HG03025 (cell line): ENCODE data around the gene WWP2.

Experiments
- ATAC-seq: cut with Tn5 transposase; IDR thresholded peaks from one replicate; pipeline ENCODE4 v1.9.1; 2021; ENCODE audit warnings: mild to moderate bottlenecking, moderate library complexity; ENCODE audit not compliant: unreplicated experiment, low FRiP score

The WWP2 gene

GRCh38 chr16:69827524-69827923 lies 65.4 kb downstream of the WWP2 start:
- ATAC-seq, result no peak

- no peak for ATAC-seq
These were observed 67.2 kb downstream of the WWP2 start for GRCh38 chr16:69829338-69829737.

GRCh38 chr16:69830146-69830533 lies 68.0 kb downstream of the WWP2 start:
- ATAC-seq, result no peak

- ATAC-seq, result no peak
These were observed 68.5 kb downstream of the WWP2 start for GRCh38 chr16:69830534-69831211.

GRCh38 chr16:69831212-69832123 lies 69.3 kb downstream of the WWP2 start:
- no peak for ATAC-seq

GRCh38 chr16:69833357-69834282 lies 71.5 kb downstream of the WWP2 start:
- ATAC-seq, result no peak

- ATAC-seq, result no peak
These were observed 72.8 kb downstream of the WWP2 start for GRCh38 chr16:69834807-69835466.

GRCh38 chr16:69836257-69836656 lies 74.1 kb downstream of the WWP2 start:
- no peak for ATAC-seq

GRCh38 chr16:69837380-69837779 lies 75.2 kb downstream of the WWP2 start:
- ATAC-seq, result no peak

GRCh38 chr16:69838489-69838888 lies 76.4 kb downstream of the WWP2 start:
- no peak for ATAC-seq

GRCh38 chr16:69839240-69839688 lies 77.1 kb downstream of the WWP2 start:
- no peak for ATAC-seq

GRCh38 chr16:69839798-69840409 lies 77.8 kb downstream of the WWP2 start:
- ATAC-seq, result no peak

- ATAC-seq, result no peak
These were observed 78.8 kb downstream of the WWP2 start for GRCh38 chr16:69840975-69841374.

GRCh38 chr16:69844441-69844840 lies 82.3 kb downstream of the WWP2 start:
- ATAC-seq, result no peak

- ATAC-seq, result no peak
These were observed 83.0 kb downstream of the WWP2 start for GRCh38 chr16:69845181-69845580.

GRCh38 chr16:69847643-69848042 lies 85.5 kb downstream of the WWP2 start:
- ATAC-seq, result no peak

- no peak for ATAC-seq
These were observed 86.8 kb downstream of the WWP2 start for GRCh38 chr16:69848637-69849545.

- no peak for ATAC-seq
These were observed 89.5 kb downstream of the WWP2 start for GRCh38 chr16:69851491-69852240.
